ENCODE data around the gene ANXA2. TPM values are rescaled to one million over a fixed set of nuclear protein-coding genes. Genes with fewer than 3 reads are reported as not detected.

The ANXA2 gene
- total and polyA plus RNA-seq, 2 donors from 2014 or later, result 383 to 867 TPM

DNA sequence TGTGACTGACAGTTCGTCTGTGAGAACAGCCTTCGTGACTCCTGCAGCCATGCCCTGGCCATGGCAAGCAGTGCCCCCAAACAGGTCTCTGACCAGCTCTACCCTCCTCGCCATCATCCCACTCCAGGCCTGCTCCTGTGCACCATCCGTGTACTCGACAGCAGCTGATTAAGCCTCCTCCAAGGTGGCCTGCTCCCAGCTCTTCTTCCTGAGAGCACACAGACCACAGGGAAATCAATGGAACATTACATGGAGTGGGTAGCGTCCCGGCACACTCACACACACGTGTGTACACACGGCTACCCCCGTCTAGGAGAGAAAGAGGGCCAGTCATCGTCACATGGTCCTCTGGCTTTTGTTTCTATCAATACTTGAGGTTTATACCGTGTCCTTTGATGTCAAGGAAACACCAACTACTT lies 21.1 kb downstream of the ANXA2 start:
- no peaks in the 10 kb centered on the region for H3K9me3 ChIP-seq (ENCODE audit: control insufficient read depth in 2 of 3, insufficient read depth in 1 of 3, low read length in 3 of 3)
- DNase-seq, result no peak
- no peak overlapping the region for H3K4me3 ChIP-seq (ENCODE audit: low read length in 3 of 3)
- intact Hi-C loops (cut with DNase I), result no loop called here
- H3K9ac ChIP-seq (ENCODE audit: low read length in 3 of 3), result no peak overlapping the region
- TF ChIP-seq, protein P1, sequence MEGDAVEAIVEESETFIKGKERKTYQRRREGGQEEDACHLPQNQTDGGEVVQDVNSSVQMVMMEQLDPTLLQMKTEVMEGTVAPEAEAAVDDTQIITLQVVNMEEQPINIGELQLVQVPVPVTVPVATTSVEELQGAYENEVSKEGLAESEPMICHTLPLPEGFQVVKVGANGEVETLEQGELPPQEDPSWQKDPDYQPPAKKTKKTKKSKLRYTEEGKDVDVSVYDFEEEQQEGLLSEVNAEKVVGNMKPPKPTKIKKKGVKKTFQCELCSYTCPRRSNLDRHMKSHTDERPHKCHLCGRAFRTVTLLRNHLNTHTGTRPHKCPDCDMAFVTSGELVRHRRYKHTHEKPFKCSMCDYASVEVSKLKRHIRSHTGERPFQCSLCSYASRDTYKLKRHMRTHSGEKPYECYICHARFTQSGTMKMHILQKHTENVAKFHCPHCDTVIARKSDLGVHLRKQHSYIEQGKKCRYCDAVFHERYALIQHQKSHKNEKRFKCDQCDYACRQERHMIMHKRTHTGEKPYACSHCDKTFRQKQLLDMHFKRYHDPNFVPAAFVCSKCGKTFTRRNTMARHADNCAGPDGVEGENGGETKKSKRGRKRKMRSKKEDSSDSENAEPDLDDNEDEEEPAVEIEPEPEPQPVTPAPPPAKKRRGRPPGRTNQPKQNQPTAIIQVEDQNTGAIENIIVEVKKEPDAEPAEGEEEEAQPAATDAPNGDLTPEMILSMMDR (IDR thresholded peaks at IDR 0.05; ENCODE audit: borderline replicate concordance, extremely low read depth, insufficient read depth), result no peak
- H3K27ac ChIP-seq (ENCODE audit: low read depth in 2 of 2, low read length in 2 of 2), result no peak overlapping the region
- no peaks in the 10 kb centered on the region for H3K27me3 ChIP-seq (ENCODE audit: control insufficient read depth, insufficient read depth, low read length)
- H3K36me3 ChIP-seq (ENCODE audit: control insufficient read depth in 2 of 3, insufficient read depth in 3 of 3, low read length in 3 of 3), result peaks cover 3 to 7% (median 7%) of the 10 kb centered on the region in 3 donors
- no peak for FAIRE-seq
- H3K4me1 ChIP-seq (ENCODE audit: control insufficient read depth in 2 of 3, insufficient read depth in 2 of 3, low read depth in 1 of 3, low read length in 3 of 3), result peaks cover 0 to 3% (median 3%) of the 10 kb centered on the region in 3 donors

DNA sequence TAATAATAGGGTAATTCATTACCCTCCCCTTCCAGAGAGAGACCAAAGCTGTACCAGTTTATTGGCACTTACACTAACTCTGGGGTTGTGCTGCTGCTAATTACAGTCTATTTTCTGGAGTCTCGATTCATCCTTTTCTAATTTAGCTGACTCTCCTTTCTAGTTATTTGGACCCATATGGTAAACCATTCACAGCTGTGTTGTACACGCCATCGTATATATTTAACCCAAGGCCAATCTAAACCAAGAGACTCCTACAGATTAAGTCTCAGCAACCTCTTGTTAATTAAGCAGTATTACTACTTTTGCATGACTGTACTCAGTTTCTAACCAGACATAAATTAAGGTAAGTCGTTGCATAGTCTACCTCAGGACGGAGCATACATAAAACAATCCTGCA lies 22.5 kb downstream of the ANXA2 start:
- no peak overlapping the region for H3K9ac ChIP-seq (ENCODE audit: low read length in 3 of 3)
- peaks cover 2 to 13% (median 3%) of the 10 kb centered on the region in 3 donors for H3K4me1 ChIP-seq (ENCODE audit: control insufficient read depth in 2 of 3, insufficient read depth in 2 of 3, low read depth in 1 of 3, low read length in 3 of 3)
- no peaks in the 10 kb centered on the region for H3K27me3 ChIP-seq (ENCODE audit: control insufficient read depth, insufficient read depth, low read length)
- TF ChIP-seq, protein P1 (IDR thresholded peaks at IDR 0.05; ENCODE audit: borderline replicate concordance, extremely low read depth, insufficient read depth), result no peak
- DNase-seq (no peak), FAIRE-seq (no peak)
- no peaks in the 10 kb centered on the region for H3K9me3 ChIP-seq (ENCODE audit: control insufficient read depth in 2 of 3, insufficient read depth in 1 of 3, low read length in 3 of 3)
- no peak overlapping the region for H3K27ac ChIP-seq (ENCODE audit: low read depth in 2 of 2, low read length in 2 of 2)
- H3K4me3 ChIP-seq (ENCODE audit: low read length in 3 of 3), result no peak overlapping the region
- H3K36me3 ChIP-seq (ENCODE audit: control insufficient read depth in 2 of 3, insufficient read depth in 3 of 3, low read length in 3 of 3), result peaks cover 3 to 7% (median 5%) of the 10 kb centered on the region in 3 donors
- intact Hi-C loops (cut with DNase I), result no loop called here

DNA sequence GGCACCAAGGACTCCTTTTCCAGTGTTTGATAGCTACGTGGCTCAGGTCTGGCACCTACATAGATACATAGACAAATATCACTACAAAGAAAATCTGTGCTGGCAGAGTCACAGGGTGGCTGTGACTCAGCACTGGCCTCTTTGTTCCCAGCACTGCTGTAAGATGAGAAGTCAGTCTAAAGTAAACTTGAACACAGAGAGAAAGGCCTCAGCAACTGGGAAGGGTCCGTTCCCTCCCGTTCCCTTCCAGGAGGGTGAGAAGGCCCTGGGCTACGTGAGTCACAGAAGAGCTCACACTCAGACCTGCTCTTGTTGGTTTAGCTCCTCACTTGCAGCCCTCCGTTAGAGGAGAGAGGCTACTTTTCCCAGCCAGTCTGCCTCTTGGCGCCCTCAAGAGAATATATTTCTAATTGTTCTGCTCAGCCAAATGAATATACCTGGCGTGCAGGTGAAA lies 23.1 kb downstream of the ANXA2 start:
- Histone ChIP-seq H3K27ac (ENCODE audit: low read depth in 2 of 2, low read length in 2 of 2) (no peak overlapping the region), H3K9me3 (ENCODE audit: control insufficient read depth in 2 of 3, insufficient read depth in 1 of 3, low read length in 3 of 3) (no peaks in the 10 kb centered on the region), H3K9ac (ENCODE audit: low read length in 3 of 3) (peak overlapping the region in 1 of 3 donors; percentile 23), H3K27me3 (ENCODE audit: control insufficient read depth, insufficient read depth, low read length) (no peaks in the 10 kb centered on the region), H3K36me3 (ENCODE audit: control insufficient read depth in 2 of 3, insufficient read depth in 3 of 3, low read length in 3 of 3) (peaks cover 2 to 7% (median 3%) of the 10 kb centered on the region in 3 donors), H3K4me1 (ENCODE audit: control insufficient read depth in 2 of 3, insufficient read depth in 2 of 3, low read depth in 1 of 3, low read length in 3 of 3) (peaks cover 0 to 13% (median 5%) of the 10 kb centered on the region in 3 donors), H3K4me3 (ENCODE audit: low read length in 3 of 3) (no peak overlapping the region)
- TF ChIP-seq, protein P1 (IDR thresholded peaks at IDR 0.05; ENCODE audit: borderline replicate concordance, extremely low read depth, insufficient read depth), result no peak
- FAIRE-seq (no peak), DNase-seq (peak in 4 of 5 donors; percentile 54 to 80 (median 55))
- intact Hi-C loops (cut with DNase I), result no loop called here

DNA sequence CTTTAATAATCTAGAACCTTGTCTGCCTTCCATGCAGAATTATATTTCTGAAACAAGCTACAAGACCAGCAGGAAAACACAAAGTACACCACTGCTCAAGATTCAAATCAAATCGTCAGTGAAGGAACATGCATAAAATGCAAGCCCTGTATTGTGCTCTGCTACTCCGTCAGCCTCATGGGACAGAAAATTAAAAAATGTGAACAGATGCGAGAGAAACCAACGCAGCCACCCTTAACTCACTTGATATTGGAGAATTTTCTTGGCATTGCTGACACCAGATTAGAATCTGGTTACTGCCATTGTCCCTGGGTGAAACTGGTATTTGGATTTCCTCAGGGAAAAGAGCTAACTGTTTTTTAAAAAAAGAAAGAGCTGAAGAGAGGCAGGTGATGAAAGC lies 23.6 kb downstream of the ANXA2 start:
- H3K4me1 ChIP-seq (ENCODE audit: control insufficient read depth in 2 of 3, insufficient read depth in 2 of 3, low read depth in 1 of 3, low read length in 3 of 3), result peaks cover 0 to 13% (median 5%) of the 10 kb centered on the region in 3 donors
- FAIRE-seq (no peak), DNase-seq (no peak)
- H3K9me3 ChIP-seq (ENCODE audit: control insufficient read depth in 2 of 3, insufficient read depth in 1 of 3, low read length in 3 of 3), result no peaks in the 10 kb centered on the region
- no peak overlapping the region for H3K27ac ChIP-seq (ENCODE audit: low read depth in 2 of 2, low read length in 2 of 2)
- H3K27me3 ChIP-seq (ENCODE audit: control insufficient read depth, insufficient read depth, low read length), result no peaks in the 10 kb centered on the region
- peaks cover 2 to 7% (median 3%) of the 10 kb centered on the region in 3 donors for H3K36me3 ChIP-seq (ENCODE audit: control insufficient read depth in 2 of 3, insufficient read depth in 3 of 3, low read length in 3 of 3)
- H3K9ac ChIP-seq (ENCODE audit: low read length in 3 of 3), result peak overlapping the region in 1 of 3 donors; percentile 23
- no peak overlapping the region for H3K4me3 ChIP-seq (ENCODE audit: low read length in 3 of 3)
- TF ChIP-seq, protein P1 (IDR thresholded peaks at IDR 0.05; ENCODE audit: borderline replicate concordance, extremely low read depth, insufficient read depth), result no peak
- intact Hi-C loops (cut with DNase I), result no loop called here
